Endothelial cell of umbilical vein (primary cell): ENCODE measurements around the gene COX4I1. TPM values are rescaled to one million over a fixed set of nuclear protein-coding genes. Genes with fewer than 3 reads are reported as not detected.

Experiments used
- BruUV-seq: library from RNA; stranded (reverse); fragments of 400-500 nt; replicated peaks from 2 replicates; lab custom pipeline; 2021; lab: Mats Ljungman, UMichigan
- CTCF ChIA-PET: fragments of 300-600, 350-600 bp; sonication (Branson Sonifier 250); formaldehyde crosslinking; loops from one replicate; lab custom pipeline; 2021; ENCODE audit warnings: antibody characterized with exemption, inconsistent platforms; lab: Charles Lee
- POLR2A ChIA-PET: fragments of 300-600, 350-600 bp; sonication (Branson Sonifier 250); formaldehyde crosslinking; loops from one replicate; lab custom pipeline; 2021; ENCODE audit warnings: antibody characterized with exemption, inconsistent platforms; lab: Charles Lee
- DNase-seq: peaks from one replicate; pipeline ENCODE4 v3.0.0-alpha.2; 2011; ENCODE audit warnings: low read depth, low spot score
- FAIRE-seq: peaks from 2 replicates; lab custom pipeline; 2011; peaks lifted over from hg19 to GRCh38; lab: Jason Lieb, UNC
- H2AFZ ChIP-seq: 2 replicates; pipeline ENCODE4 v1.6.0; 2012; ENCODE audit warnings: low read depth, low read length, control low read depth, inconsistent platforms
- H3K27ac ChIP-seq: 2 replicates; pipeline ENCODE4 v1.5.1; 2011; ENCODE audit warnings: low read depth, mild to moderate bottlenecking, control low read depth, low read length, moderate library complexity; ENCODE audit not compliant: insufficient read depth
- H3K27me3 ChIP-seq, 2 experiments: 2 replicates each; pipeline versions ENCODE4 v1.6.0 to v1.6.1; 2011; ENCODE audit warnings: low read length in 2 of 2, mixed read lengths in 1 of 2; ENCODE audit not compliant: control insufficient read depth in 2 of 2, insufficient read depth in 2 of 2
- H3K36me3 ChIP-seq, 2 experiments: 2 replicates in 1 of 2; 3 replicates in 1 of 2; pipeline ENCODE4 v1.5.1; 2011; ENCODE audit warnings: low read length in 2 of 2, mild to moderate bottlenecking in 1 of 2, moderate library complexity in 1 of 2; ENCODE audit not compliant: control insufficient read depth in 2 of 2, insufficient read depth in 2 of 2; ENCODE audit errors: extremely low read depth in 1 of 2
- H3K4me1 ChIP-seq: 3 replicates; pipeline ENCODE4 v1.5.1; 2011; ENCODE audit warnings: mild to moderate bottlenecking, low read length; ENCODE audit not compliant: control insufficient read depth, insufficient read depth; ENCODE audit errors: extremely low read depth
- H3K4me2 ChIP-seq: 2 replicates; pipeline ENCODE4 v1.6.1; 2011; ENCODE audit warnings: low read length, control low read depth, mixed read lengths; ENCODE audit not compliant: insufficient read depth
- H3K4me3 ChIP-seq, 3 experiments: fragments of 200-600 bp in 1 of 3; sonication (generic), shearing (Covaris generic) in 1 of 3; replicated peaks in 1 of 3; 2 replicates each; pipeline ENCODE4 v1.5.1; 2011 to 2016; ENCODE audit warnings: control low read depth in 3 of 3, low read length in 3 of 3, mild to moderate bottlenecking in 2 of 3, inconsistent platforms in 1 of 3, low read depth in 1 of 3, moderate library complexity in 1 of 3; ENCODE audit not compliant: insufficient read depth in 1 of 3
- H3K79me2 ChIP-seq: 2 replicates; pipeline ENCODE4 v1.6.0; 2012; ENCODE audit warnings: low read length, inconsistent platforms; ENCODE audit not compliant: control insufficient read depth, insufficient read depth
- H3K9ac ChIP-seq: replicated peaks from 2 replicates; pipeline ENCODE3; 2011; ENCODE audit warnings: low read length, control low read depth; ENCODE audit not compliant: insufficient read depth; ENCODE audit errors: extremely low read depth
- H3K9me1 ChIP-seq: replicated peaks from 3 replicates; pipeline ENCODE4 v1.6.0; 2011; ENCODE audit warnings: mild to moderate bottlenecking, low read length; ENCODE audit not compliant: control insufficient read depth, insufficient read depth; ENCODE audit errors: extremely low read depth
- H3K9me3 ChIP-seq: replicated peaks from 2 replicates; pipeline ENCODE4 v1.5.1; 2012; ENCODE audit warnings: low read length, inconsistent platforms; ENCODE audit not compliant: control insufficient read depth, insufficient read depth
- H4K20me1 ChIP-seq: replicated peaks from 2 replicates; pipeline ENCODE3; 2011; ENCODE audit warnings: mild to moderate bottlenecking, low read length; ENCODE audit not compliant: control insufficient read depth, insufficient read depth; ENCODE audit errors: extremely low read depth
- EZH2 ChIP-seq: IDR thresholded peaks from 2 replicates; pipeline ENCODE4 v1.6.1; 2012; ENCODE audit warnings: borderline replicate concordance, low read depth, mild to moderate bottlenecking, moderate library complexity, low read length, inconsistent platforms; ENCODE audit not compliant: severe bottlenecking
- FOS ChIP-seq: IDR thresholded peaks from 2 replicates; pipeline ENCODE4 v1.6.1; 2011; ENCODE audit warnings: mild to moderate bottlenecking, low read length, moderate library complexity, borderline replicate concordance; ENCODE audit not compliant: insufficient read depth
- GATA2 ChIP-seq: IDR thresholded peaks from 2 replicates; pipeline ENCODE4 v1.7.0; 2011; ENCODE audit warnings: low read depth, mild to moderate bottlenecking, moderate library complexity, mixed read lengths, low read length; ENCODE audit not compliant: insufficient read length, insufficient read depth
- MYC ChIP-seq: IDR thresholded peaks from one replicate; pipeline ENCODE4 v1.6.1; 2011; ENCODE audit warnings: mild to moderate bottlenecking, low read depth, low read length
- POLR2A ChIP-seq: IDR thresholded peaks from 2 replicates; pipeline ENCODE4 v1.6.1; 2012; ENCODE audit warnings: low read depth, mild to moderate bottlenecking, control low read depth, low read length
- POLR2AphosphoS5 ChIP-seq: IDR thresholded peaks from 2 replicates; pipeline ENCODE4 v1.6.1; 2012; ENCODE audit warnings: low read depth, mild to moderate bottlenecking, control low read depth, low read length, moderate library complexity; ENCODE audit not compliant: insufficient read depth
- dilution Hi-C: fragments of 300-500 bp; cut with MboI; formaldehyde crosslinking; loops from one replicate; pipeline ENCODE4 v1.15.0; 2019; ENCODE audit warnings: low sequenced_read_pairs; ENCODE audit not compliant: extremely low pct_ligation_motif_present
- intact Hi-C: fragments of 100-400 bp; cut with micrococcal nuclease; formaldehyde crosslinking; loops from one replicate; pipeline ENCODE4 v1.10.0; 2022
- polyA plus RNA-seq, 4 experiments: library from polyadenylated mRNA; depleted of rRNA in 3 of 4; stranded (reverse) in 3 of 4; unstranded in 1 of 4; fragments of >200 nt; gene quantifications; 2 replicates each; pipeline versions ENCODE4 v1.2.1 to v1.2.3, GENCODE V29; 2011 to 2012; ENCODE audit warnings: missing spikeins in 1 of 4
- total RNA-seq: library from RNA; stranded (reverse); gene quantifications from 2 replicates; pipeline ENCODE4 v1.2.3, GENCODE V29; 2021
- TF ChIP-seq, protein P1 (sequence below), 2 donors: IDR thresholded peaks; 1 replicate in 1 of 2; 2 replicates in 1 of 2; pipeline ENCODE4 v1.5.1; 2011; ENCODE audit warnings: low read length in 2 of 2, mild to moderate bottlenecking in 2 of 2, moderate library complexity in 2 of 2, control low read depth in 1 of 2, inconsistent platforms in 1 of 2, low read depth in 1 of 2; ENCODE audit not compliant: insufficient read depth in 1 of 2; ENCODE audit errors: extremely low read depth in 1 of 2

The COX4I1 gene
- total and polyA plus RNA-seq, 2 donors (not counting 3 experiments of a cell fraction or from before 2014, with no cell fraction given), result 560 to 953 TPM

DNA sequence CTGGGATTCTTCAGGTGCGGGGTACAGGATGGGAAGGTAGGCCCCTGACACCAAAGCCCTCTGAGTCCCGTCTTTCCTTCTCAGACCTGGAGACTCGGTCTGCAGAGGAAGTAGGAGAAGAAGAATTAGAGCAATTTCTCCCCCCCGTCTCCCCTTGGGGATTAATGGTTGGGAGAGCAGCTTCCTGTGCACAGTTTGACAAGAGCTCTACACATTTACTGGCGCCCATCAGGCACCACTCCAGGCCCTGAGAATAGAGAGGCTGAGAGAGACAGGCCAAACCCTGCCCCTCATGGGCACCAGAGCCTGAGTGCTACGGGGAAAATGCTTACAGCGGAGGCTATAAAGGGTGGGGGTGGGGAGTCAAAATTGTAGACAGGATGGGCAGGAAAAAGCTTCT, 45.1 kb upstream of the COX4I1 start:
- Histone ChIP-seq H3K79me2 (peaks cover 9% of the 10 kb centered on the region), H3K4me1 (peaks cover 24% of the 10 kb centered on the region), H4K20me1 (no peaks in the 10 kb centered on the region), H3K36me3 (no peaks in the 10 kb centered on the region), H3K4me2 (no peak overlapping the region), H3K27ac (no peak overlapping the region), H3K9ac (no peak overlapping the region), H3K27me3 (no peaks in the 10 kb centered on the region), H2AFZ (no peak overlapping the region), H3K9me1 (no peaks in the 10 kb centered on the region), H3K4me3 (no peak overlapping the region), H3K9me3 (no peaks in the 10 kb centered on the region)
- DNase-seq, result no peak
- ChIA-PET POLR2A (no interaction called here), CTCF (interaction anchor here (0.8 kb wide), 1 partner anchor 25 kb away, joined by 3 read pairs; no protein-coding TSS in a partner anchor)
- FAIRE-seq, result no peak
- dilution Hi-C loops, result no loop called here
- no TSS peak for BruUV-seq
- intact Hi-C loops, result no loop called here
- TF ChIP-seq MYC (no peak), GATA2 (no peak), POLR2AphosphoS5 (no peak), FOS (no peak), EZH2 (no peak), POLR2A (no peak)
- TF ChIP-seq, protein P1, sequence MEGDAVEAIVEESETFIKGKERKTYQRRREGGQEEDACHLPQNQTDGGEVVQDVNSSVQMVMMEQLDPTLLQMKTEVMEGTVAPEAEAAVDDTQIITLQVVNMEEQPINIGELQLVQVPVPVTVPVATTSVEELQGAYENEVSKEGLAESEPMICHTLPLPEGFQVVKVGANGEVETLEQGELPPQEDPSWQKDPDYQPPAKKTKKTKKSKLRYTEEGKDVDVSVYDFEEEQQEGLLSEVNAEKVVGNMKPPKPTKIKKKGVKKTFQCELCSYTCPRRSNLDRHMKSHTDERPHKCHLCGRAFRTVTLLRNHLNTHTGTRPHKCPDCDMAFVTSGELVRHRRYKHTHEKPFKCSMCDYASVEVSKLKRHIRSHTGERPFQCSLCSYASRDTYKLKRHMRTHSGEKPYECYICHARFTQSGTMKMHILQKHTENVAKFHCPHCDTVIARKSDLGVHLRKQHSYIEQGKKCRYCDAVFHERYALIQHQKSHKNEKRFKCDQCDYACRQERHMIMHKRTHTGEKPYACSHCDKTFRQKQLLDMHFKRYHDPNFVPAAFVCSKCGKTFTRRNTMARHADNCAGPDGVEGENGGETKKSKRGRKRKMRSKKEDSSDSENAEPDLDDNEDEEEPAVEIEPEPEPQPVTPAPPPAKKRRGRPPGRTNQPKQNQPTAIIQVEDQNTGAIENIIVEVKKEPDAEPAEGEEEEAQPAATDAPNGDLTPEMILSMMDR (IDR thresholded peaks at IDR 0.05; ENCODE audit: extremely low read depth in 1 of 2, insufficient read depth in 1 of 2, low read depth in 1 of 2, low read length in 2 of 2), result no peak
